Sigmoid colon (tissue), 7 donors: Measurements from ENCODE around the gene C6orf58. TPM values are rescaled to one million over a fixed set of nuclear protein-coding genes. Genes with fewer than 3 reads are reported as not detected.

Experiments used
- DNase-seq: peaks from one replicate; pipeline ENCODE4 v3.0.0-alpha.2; 2019
- H3K27ac ChIP-seq, 4 donors: fragments of 200-600 bp; sonication (generic); one replicate each; pipeline ENCODE4 v1.5.1; 2016 to 2019; ENCODE audit warnings: mild to moderate bottlenecking in 1 of 4
- H3K27me3 ChIP-seq, 3 donors: fragments of 200-600 bp; sonication (generic); one replicate each; pipeline ENCODE4 v1.5.1; 2019; ENCODE audit warnings: mild to moderate bottlenecking in 1 of 3
- H3K36me3 ChIP-seq, 4 donors: fragments of 200-600 bp; sonication (generic); one replicate each; pipeline ENCODE4 v1.5.1; 2016 to 2019
- H3K4me1 ChIP-seq, 4 donors: fragments of 200-600 bp; sonication (generic); one replicate each; pipeline ENCODE4 v1.5.1; 2017 to 2019
- H3K4me3 ChIP-seq, 4 donors: fragments of 200-600 bp; sonication (generic); one replicate each; pipeline ENCODE4 v1.5.1; 2017 to 2019; ENCODE audit warnings: mild to moderate bottlenecking in 2 of 4, moderate library complexity in 1 of 4
- H3K9me3 ChIP-seq, 4 donors: fragments of 200-600 bp in 3 of 4; sonication (generic) in 3 of 4; one replicate each; pipeline versions ENCODE4 v1.5.1 to v1.6.1; 2013 to 2019
- CTCF ChIP-seq, 4 experiments: fragments of 450-650 bp in 3 of 4; fragments of 200-600 bp in 1 of 4; IDR thresholded peaks; one replicate each; pipeline ENCODE4 v1.5.1; 2016 to 2019; ENCODE audit warnings: antibody characterized with exemption in 4 of 4, mild to moderate bottlenecking in 3 of 4, moderate library complexity in 2 of 4
- EP300 ChIP-seq, 4 donors: sonication (generic); formaldehyde crosslinking; IDR thresholded peaks; one replicate each; pipeline ENCODE4 v1.6.1; 2017; ENCODE audit warnings: antibody characterized with exemption in 4 of 4
- POLR2A ChIP-seq, 2 donors: fragments of 450-650 bp; IDR thresholded peaks; one replicate each; pipeline ENCODE4 v1.6.1; 2016; ENCODE audit warnings: antibody characterized with exemption in 2 of 2, mild to moderate bottlenecking in 2 of 2, moderate library complexity in 2 of 2
- POLR2AphosphoS5 ChIP-seq, 4 donors: sonication (generic); formaldehyde crosslinking; IDR thresholded peaks; one replicate each; pipeline ENCODE4 v1.6.1; 2017; ENCODE audit warnings: antibody characterized with exemption in 4 of 4
- WGBS, 2 donors: extraction: QIAGEN DNeasy Blood & Tissue Kit; methylation state at CpG; one replicate each; pipeline ENCODE4 v1.1.7; 2013; 5-methylcytosine and 5-hydroxymethylcytosine counted together
- intact Hi-C: fragments of 100-400 bp; cut with DNase I; formaldehyde crosslinking; loops from one replicate; pipeline ENCODE4 v1.15.1; 2023
- polyA plus RNA-seq, 3 donors: library from polyadenylated mRNA; stranded (reverse); fragments of 200-250 nt; gene quantifications; one replicate each; pipeline ENCODE4 v1.2.3, GENCODE V29; 2013
- total RNA-seq, 4 donors: library from RNA; depleted of rRNA; stranded (reverse); fragments of >200 nt; gene quantifications; one replicate each; pipeline ENCODE4 v1.1.0, GENCODE V29; 2016
- donor health status: healthy with polysubstance abuse.
- donor health status: Bipolar disorder and iron deficiency.
- donor health status: healthy.

C6orf58 gene
- total and polyA plus RNA-seq, 7 donors: not detected

GRCh38 chr6:127561660-127562059, 15.3 kb upstream of the C6orf58 start:
- TF ChIP-seq EP300 (IDR thresholded peaks at IDR 0.05): no peak

GRCh38 chr6:127564761-127565160, 12.2 kb upstream of the C6orf58 start:
- TF ChIP-seq CTCF (IDR thresholded peaks at IDR 0.05): no peak
- no peak for TF ChIP-seq POLR2A (IDR thresholded peaks at IDR 0.05)
- H3K27me3 ChIP-seq: no peaks in the 10 kb centered on the region
- no peak for DNase-seq
- WGBS, 2 donors: 76 to 79% methylated on average over 3 of the region's 3 CpGs
- peaks cover 0 to 5% (median 0%) of the 10 kb centered on the region in 4 donors for H3K4me1 ChIP-seq
- intact Hi-C loops: no loop called here
- no peaks in the 10 kb centered on the region for H3K36me3 ChIP-seq
- H3K27ac ChIP-seq: no peak overlapping the region
- H3K9me3 ChIP-seq: no peaks in the 10 kb centered on the region
- no peak overlapping the region for H3K4me3 ChIP-seq

More at GRCh38 chr6:127561660-127562059, 15.3 kb upstream of the C6orf58 start:
- H3K36me3 ChIP-seq: no peaks in the 10 kb centered on the region
- no peak overlapping the region for H3K27ac ChIP-seq
- no peaks in the 10 kb centered on the region for H3K27me3 ChIP-seq
- DNase-seq: no peak
- no peaks in the 10 kb centered on the region for H3K9me3 ChIP-seq
- intact Hi-C loops: no loop called here
- H3K4me1 ChIP-seq: peaks cover 0 to 5% (median 0%) of the 10 kb centered on the region in 4 donors
- H3K4me3 ChIP-seq: no peak overlapping the region
- WGBS, 2 donors: 29 to 40% methylated on average over 1 of the region's 1 CpG

GRCh38 chr6:127566119-127566518, 10.9 kb upstream of the C6orf58 start:
- H3K36me3 ChIP-seq: no peaks in the 10 kb centered on the region
- TF ChIP-seq EP300 (IDR thresholded peaks at IDR 0.05): no peak
- TF ChIP-seq POLR2AphosphoS5 (IDR thresholded peaks at IDR 0.05): no peak
- TF ChIP-seq CTCF (IDR thresholded peaks at IDR 0.05): no peak
- no peak for TF ChIP-seq POLR2A (IDR thresholded peaks at IDR 0.05)
- DNase-seq: no peak
- H3K4me1 ChIP-seq: peaks cover 0 to 5% (median 0%) of the 10 kb centered on the region in 4 donors
- H3K9me3 ChIP-seq: no peaks in the 10 kb centered on the region
- intact Hi-C loops: no loop called here
- no peak overlapping the region for H3K27ac ChIP-seq
- no peaks in the 10 kb centered on the region for H3K27me3 ChIP-seq
- no peak overlapping the region for H3K4me3 ChIP-seq

GRCh38 chr6:127566651-127567050, 10.3 kb upstream of the C6orf58 start:
- Histone ChIP-seq H3K4me1 (peaks cover 0 to 5% (median 0%) of the 10 kb centered on the region in 4 donors), H3K4me3 (no peak overlapping the region), H3K27ac (no peak overlapping the region), H3K36me3 (no peaks in the 10 kb centered on the region), H3K27me3 (no peaks in the 10 kb centered on the region), H3K9me3 (no peaks in the 10 kb centered on the region)
- intact Hi-C loops: no loop called here
- DNase-seq: no peak
- TF ChIP-seq POLR2A (IDR thresholded peaks at IDR 0.05): no peak
- no peak for TF ChIP-seq EP300 (IDR thresholded peaks at IDR 0.05)
- no peak for TF ChIP-seq CTCF (IDR thresholded peaks at IDR 0.05)
- TF ChIP-seq POLR2AphosphoS5 (IDR thresholded peaks at IDR 0.05): no peak

- Histone ChIP-seq H3K4me1 (peaks cover 0 to 5% (median 0%) of the 10 kb centered on the region in 4 donors), H3K9me3 (no peaks in the 10 kb centered on the region), H3K4me3 (no peak overlapping the region), H3K27ac (no peak overlapping the region), H3K36me3 (no peaks in the 10 kb centered on the region), H3K27me3 (no peaks in the 10 kb centered on the region)
- 51 to 72% methylated on average over 2 of the region's 2 CpGs for WGBS, 2 donors
- no peak for TF ChIP-seq CTCF (IDR thresholded peaks at IDR 0.05)
- no peak for TF ChIP-seq POLR2AphosphoS5 (IDR thresholded peaks at IDR 0.05)
- TF ChIP-seq EP300 (IDR thresholded peaks at IDR 0.05): no peak
- TF ChIP-seq POLR2A (IDR thresholded peaks at IDR 0.05): no peak
- DNase-seq: no peak
- intact Hi-C loops: no loop called here
Observed at GRCh38 chr6:127567476-127567875, 9.5 kb upstream of the C6orf58 start.
